ENCODE data around the gene MED12L. TPM values are rescaled to one million over a fixed set of nuclear protein-coding genes. Genes with fewer than 3 reads are reported as not detected.

The MED12L gene
- total and polyA plus RNA-seq, 10 of the 15 experiments (the other 5 are each of a cell fraction or from before 2014, with no cell fraction given), result 0.01 to 0.06 (median 0.03) TPM; not detected in 2

DNA sequence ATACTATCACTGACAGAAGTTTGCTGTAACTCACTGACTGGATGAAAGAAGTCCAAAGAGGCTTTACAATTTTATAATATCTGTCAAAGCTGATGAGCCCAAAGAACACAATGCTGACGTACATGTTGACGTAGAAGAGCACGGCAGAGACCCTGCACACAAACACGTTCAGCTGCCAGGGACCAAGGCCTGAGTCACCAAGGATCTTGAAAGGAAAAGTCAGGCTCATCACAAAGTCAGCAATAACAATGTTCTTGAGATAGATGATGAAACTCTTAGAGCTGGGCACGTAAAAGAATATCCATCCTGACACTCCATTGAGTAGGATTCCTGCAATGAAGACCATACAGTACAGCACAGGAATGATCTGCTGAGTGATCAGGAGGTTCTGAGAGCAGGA, 128.4 kb downstream of the MED12L start:
- ATAC-seq (no peak), DNase-seq (ENCODE audit: low read depth, low spot score) (no peak), FAIRE-seq (no peak)
- Histone ChIP-seq H3K4me2 (ENCODE audit: control insufficient read depth, insufficient read depth) (no peak overlapping the region), H3K27me3 (replicated peaks in 1 of 2; ENCODE audit: control insufficient read depth in 2 of 2, insufficient read depth in 2 of 2, low read length in 1 of 2) (peaks cover 0 to 2% of the 10 kb centered on the region in 2 experiments; a peak in 2 of 4 replicates), H2AFZ (ENCODE audit: control insufficient read depth, low read depth, low read length) (no peak overlapping the region), H3K36me3 (ENCODE audit: control insufficient read depth in 2 of 2, insufficient read depth in 2 of 2, low read length in 1 of 2) (no peaks in the 10 kb centered on the region), H3K4me1 (ENCODE audit: control insufficient read depth, insufficient read depth, low read length) (no peaks in the 10 kb centered on the region), H3K9me3 (replicated peaks; ENCODE audit: control insufficient read depth, insufficient read depth, low read length) (no peaks in the 10 kb centered on the region), H3K79me2 (ENCODE audit: control insufficient read depth, insufficient read depth, low read length) (no peaks in the 10 kb centered on the region), H4K20me1 (ENCODE audit: control insufficient read depth, insufficient read depth) (no peaks in the 10 kb centered on the region), H3K4me3 (no peak overlapping the region), H3K27ac (ENCODE audit: control insufficient read depth, insufficient read depth) (no peak overlapping the region), H3K9ac (ENCODE audit: control insufficient read depth, insufficient read depth, low read length) (no peak overlapping the region)
- in situ Hi-C loops (cut with MboI), result no loop called here
- 53% methylated on average over 5 of the region's 5 CpGs for WGBS (ENCODE audit: insufficient coverage, insufficient replicate concordance, low lambda C conversion rate, missing lambda C conversion rate)
- ChIA-PET CTCF (no interaction called here), POLR2A (interaction anchor here (1.7 kb wide), 1 partner anchor 20 kb away, joined by 3 read pairs; no protein-coding TSS in a partner anchor), RAD21 (ENCODE audit: unreplicated experiment) (no interaction called here), SMC1A (ENCODE audit: uncharacterized antibody, unreplicated experiment) (no interaction called here)
- intact Hi-C loops (cut with micrococcal nuclease; ENCODE audit: unreplicated experiment), result no loop called here
- no TSS peak for BruUV-seq (replicated peaks)
- TF ChIP-seq, protein P1, sequence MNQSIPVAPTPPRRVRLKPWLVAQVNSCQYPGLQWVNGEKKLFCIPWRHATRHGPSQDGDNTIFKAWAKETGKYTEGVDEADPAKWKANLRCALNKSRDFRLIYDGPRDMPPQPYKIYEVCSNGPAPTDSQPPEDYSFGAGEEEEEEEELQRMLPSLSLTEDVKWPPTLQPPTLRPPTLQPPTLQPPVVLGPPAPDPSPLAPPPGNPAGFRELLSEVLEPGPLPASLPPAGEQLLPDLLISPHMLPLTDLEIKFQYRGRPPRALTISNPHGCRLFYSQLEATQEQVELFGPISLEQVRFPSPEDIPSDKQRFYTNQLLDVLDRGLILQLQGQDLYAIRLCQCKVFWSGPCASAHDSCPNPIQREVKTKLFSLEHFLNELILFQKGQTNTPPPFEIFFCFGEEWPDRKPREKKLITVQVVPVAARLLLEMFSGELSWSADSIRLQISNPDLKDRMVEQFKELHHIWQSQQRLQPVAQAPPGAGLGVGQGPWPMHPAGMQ (IDR thresholded peaks at IDR 0.05; ENCODE audit: borderline replicate concordance), result no peak
- TF ChIP-seq, protein P2, sequence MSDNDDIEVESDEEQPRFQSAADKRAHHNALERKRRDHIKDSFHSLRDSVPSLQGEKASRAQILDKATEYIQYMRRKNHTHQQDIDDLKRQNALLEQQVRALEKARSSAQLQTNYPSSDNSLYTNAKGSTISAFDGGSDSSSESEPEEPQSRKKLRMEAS (IDR thresholded peaks at IDR 0.05; ENCODE audit: low read depth, low read length), result no peak
- TF ChIP-seq, protein P3, sequence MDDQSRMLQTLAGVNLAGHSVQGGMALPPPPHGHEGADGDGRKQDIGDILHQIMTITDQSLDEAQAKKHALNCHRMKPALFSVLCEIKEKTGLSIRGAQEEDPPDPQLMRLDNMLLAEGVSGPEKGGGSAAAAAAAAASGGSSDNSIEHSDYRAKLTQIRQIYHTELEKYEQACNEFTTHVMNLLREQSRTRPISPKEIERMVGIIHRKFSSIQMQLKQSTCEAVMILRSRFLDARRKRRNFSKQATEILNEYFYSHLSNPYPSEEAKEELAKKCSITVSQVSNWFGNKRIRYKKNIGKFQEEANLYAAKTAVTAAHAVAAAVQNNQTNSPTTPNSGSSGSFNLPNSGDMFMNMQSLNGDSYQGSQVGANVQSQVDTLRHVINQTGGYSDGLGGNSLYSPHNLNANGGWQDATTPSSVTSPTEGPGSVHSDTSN (IDR thresholded peaks at IDR 0.05; ENCODE audit: insufficient replicate concordance, low read depth, low read length), result no peak
- TF ChIP-seq CHD2 (IDR thresholded peaks at IDR 0.05; ENCODE audit: borderline replicate concordance, low read depth, low read length), result no peak
- TF ChIP-seq, protein P4, sequence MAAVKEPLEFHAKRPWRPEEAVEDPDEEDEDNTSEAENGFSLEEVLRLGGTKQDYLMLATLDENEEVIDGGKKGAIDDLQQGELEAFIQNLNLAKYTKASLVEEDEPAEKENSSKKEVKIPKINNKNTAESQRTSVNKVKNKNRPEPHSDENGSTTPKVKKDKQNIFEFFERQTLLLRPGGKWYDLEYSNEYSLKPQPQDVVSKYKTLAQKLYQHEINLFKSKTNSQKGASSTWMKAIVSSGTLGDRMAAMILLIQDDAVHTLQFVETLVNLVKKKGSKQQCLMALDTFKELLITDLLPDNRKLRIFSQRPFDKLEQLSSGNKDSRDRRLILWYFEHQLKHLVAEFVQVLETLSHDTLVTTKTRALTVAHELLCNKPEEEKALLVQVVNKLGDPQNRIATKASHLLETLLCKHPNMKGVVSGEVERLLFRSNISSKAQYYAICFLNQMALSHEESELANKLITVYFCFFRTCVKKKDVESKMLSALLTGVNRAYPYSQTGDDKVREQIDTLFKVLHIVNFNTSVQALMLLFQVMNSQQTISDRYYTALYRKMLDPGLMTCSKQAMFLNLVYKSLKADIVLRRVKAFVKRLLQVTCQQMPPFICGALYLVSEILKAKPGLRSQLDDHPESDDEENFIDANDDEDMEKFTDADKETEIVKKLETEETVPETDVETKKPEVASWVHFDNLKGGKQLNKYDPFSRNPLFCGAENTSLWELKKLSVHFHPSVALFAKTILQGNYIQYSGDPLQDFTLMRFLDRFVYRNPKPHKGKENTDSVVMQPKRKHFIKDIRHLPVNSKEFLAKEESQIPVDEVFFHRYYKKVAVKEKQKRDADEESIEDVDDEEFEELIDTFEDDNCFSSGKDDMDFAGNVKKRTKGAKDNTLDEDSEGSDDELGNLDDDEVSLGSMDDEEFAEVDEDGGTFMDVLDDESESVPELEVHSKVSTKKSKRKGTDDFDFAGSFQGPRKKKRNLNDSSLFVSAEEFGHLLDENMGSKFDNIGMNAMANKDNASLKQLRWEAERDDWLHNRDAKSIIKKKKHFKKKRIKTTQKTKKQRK (IDR thresholded peaks at IDR 0.05; ENCODE audit: low read depth, low read length), result no peak
- no peak for TF ChIP-seq NRF1 (conservative IDR thresholded peaks at IDR 0.05; ENCODE audit: low read depth, low read length)
- no peak for TF ChIP-seq HDAC6 (IDR thresholded peaks at IDR 0.05; ENCODE audit: unreplicated experiment)
- no peak for TF ChIP-seq LARP7 (IDR thresholded peaks at IDR 0.05)
- TF ChIP-seq, protein P5, sequence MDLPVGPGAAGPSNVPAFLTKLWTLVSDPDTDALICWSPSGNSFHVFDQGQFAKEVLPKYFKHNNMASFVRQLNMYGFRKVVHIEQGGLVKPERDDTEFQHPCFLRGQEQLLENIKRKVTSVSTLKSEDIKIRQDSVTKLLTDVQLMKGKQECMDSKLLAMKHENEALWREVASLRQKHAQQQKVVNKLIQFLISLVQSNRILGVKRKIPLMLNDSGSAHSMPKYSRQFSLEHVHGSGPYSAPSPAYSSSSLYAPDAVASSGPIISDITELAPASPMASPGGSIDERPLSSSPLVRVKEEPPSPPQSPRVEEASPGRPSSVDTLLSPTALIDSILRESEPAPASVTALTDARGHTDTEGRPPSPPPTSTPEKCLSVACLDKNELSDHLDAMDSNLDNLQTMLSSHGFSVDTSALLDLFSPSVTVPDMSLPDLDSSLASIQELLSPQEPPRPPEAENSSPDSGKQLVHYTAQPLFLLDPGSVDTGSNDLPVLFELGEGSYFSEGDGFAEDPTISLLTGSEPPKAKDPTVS (IDR thresholded peaks at IDR 0.05; ENCODE audit: low read depth, low read length), result no peak
- TF ChIP-seq, protein P6, sequence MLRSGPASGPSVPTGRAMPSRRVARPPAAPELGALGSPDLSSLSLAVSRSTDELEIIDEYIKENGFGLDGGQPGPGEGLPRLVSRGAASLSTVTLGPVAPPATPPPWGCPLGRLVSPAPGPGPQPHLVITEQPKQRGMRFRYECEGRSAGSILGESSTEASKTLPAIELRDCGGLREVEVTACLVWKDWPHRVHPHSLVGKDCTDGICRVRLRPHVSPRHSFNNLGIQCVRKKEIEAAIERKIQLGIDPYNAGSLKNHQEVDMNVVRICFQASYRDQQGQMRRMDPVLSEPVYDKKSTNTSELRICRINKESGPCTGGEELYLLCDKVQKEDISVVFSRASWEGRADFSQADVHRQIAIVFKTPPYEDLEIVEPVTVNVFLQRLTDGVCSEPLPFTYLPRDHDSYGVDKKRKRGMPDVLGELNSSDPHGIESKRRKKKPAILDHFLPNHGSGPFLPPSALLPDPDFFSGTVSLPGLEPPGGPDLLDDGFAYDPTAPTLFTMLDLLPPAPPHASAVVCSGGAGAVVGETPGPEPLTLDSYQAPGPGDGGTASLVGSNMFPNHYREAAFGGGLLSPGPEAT (IDR thresholded peaks at IDR 0.05; ENCODE audit: low read depth), result no peak
- no peak for TF ChIP-seq YBX1 (IDR thresholded peaks at IDR 0.05)
- TF ChIP-seq SP1 (IDR thresholded peaks at IDR 0.05; ENCODE audit: low read depth, low read length), result no peak
- no peak for TF ChIP-seq RBBP5 (conservative IDR thresholded peaks at IDR 0.05)
- no peak for TF ChIP-seq HDAC2 (IDR thresholded peaks at IDR 0.05)
- TF ChIP-seq ZBED1 (IDR thresholded peaks at IDR 0.05; ENCODE audit: borderline replicate concordance), result no peak

Data from GM12878 (cell line).